ENCODE measurements around the gene CACNG4. TPM values are rescaled to one million over a fixed set of nuclear protein-coding genes. Genes with fewer than 3 reads are reported as not detected.

The CACNG4 gene
- total RNA-seq, 1 experiment from 2014 or later: 40.3 TPM

DNA sequence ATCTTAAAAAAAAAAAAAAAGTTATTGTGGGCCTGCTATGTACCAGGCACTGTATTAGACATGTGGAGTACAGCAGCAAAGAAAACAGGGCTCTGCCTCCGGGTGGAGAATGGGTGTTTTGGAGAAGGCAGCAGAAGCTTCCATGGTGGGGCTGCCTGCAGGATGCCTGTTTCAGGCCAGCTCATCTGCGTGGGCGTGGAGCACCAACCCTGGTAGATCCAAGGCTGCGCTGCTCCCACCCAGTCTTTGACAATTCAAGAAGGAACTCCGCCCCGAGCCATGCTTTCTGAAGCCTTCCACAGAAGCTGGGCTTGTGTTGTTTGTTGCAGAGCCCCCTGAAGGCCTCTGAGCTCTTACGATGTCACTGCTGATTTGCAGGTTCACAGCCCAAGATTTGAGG, 56.7 kb downstream of the CACNG4 start:
- Histone ChIP-seq H3K4me3 (ENCODE audit: low read depth in 2 of 2, low read length in 2 of 2) (no peak overlapping the region), H3K27me3 (ENCODE audit: control insufficient read depth, insufficient read depth, low read length) (no peaks in the 10 kb centered on the region), H3K4me1 (ENCODE audit: control insufficient read depth, insufficient read depth, low read length) (no peaks in the 10 kb centered on the region), H3K36me3 (ENCODE audit: control insufficient read depth, insufficient read depth, low read length) (no peaks in the 10 kb centered on the region), H3K27ac (ENCODE audit: low read length) (no peak overlapping the region), H3K9me3 (ENCODE audit: control insufficient read depth, insufficient read depth, low read depth, low read length) (no peaks in the 10 kb centered on the region)
- TF ChIP-seq TCF7L2 (IDR thresholded peaks at IDR 0.05; ENCODE audit: low read depth, low read length) (no peak), SIN3A (IDR thresholded peaks at IDR 0.05; ENCODE audit: borderline replicate concordance, insufficient read depth, low read depth, low read length) (no peak), POLR2AphosphoS5 (IDR thresholded peaks at IDR 0.05; ENCODE audit: low read depth, low read length) (no peak)
- TF ChIP-seq, protein P1, sequence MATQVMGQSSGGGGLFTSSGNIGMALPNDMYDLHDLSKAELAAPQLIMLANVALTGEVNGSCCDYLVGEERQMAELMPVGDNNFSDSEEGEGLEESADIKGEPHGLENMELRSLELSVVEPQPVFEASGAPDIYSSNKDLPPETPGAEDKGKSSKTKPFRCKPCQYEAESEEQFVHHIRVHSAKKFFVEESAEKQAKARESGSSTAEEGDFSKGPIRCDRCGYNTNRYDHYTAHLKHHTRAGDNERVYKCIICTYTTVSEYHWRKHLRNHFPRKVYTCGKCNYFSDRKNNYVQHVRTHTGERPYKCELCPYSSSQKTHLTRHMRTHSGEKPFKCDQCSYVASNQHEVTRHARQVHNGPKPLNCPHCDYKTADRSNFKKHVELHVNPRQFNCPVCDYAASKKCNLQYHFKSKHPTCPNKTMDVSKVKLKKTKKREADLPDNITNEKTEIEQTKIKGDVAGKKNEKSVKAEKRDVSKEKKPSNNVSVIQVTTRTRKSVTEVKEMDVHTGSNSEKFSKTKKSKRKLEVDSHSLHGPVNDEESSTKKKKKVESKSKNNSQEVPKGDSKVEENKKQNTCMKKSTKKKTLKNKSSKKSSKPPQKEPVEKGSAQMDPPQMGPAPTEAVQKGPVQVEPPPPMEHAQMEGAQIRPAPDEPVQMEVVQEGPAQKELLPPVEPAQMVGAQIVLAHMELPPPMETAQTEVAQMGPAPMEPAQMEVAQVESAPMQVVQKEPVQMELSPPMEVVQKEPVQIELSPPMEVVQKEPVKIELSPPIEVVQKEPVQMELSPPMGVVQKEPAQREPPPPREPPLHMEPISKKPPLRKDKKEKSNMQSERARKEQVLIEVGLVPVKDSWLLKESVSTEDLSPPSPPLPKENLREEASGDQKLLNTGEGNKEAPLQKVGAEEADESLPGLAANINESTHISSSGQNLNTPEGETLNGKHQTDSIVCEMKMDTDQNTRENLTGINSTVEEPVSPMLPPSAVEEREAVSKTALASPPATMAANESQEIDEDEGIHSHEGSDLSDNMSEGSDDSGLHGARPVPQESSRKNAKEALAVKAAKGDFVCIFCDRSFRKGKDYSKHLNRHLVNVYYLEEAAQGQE (IDR thresholded peaks at IDR 0.05; ENCODE audit: insufficient read depth in 1 of 2, low read depth in 2 of 2, low read length in 1 of 2): no peak
- intact Hi-C loops (cut with micrococcal nuclease; ENCODE audit: unreplicated experiment): no loop called here
- DNase-seq (ENCODE audit: low read depth, low spot score) (no peak), ATAC-seq (no peak)
- ChIA-PET POLR2A (no interaction called here), CTCF (no interaction called here)
- in situ Hi-C loops (cut with HindIII; ENCODE audit: low pct_unique_long_range_greater_than_20kb, low sequenced_read_pairs): no loop called here
- BruUV-seq (replicated peaks): no TSS peak

DNA sequence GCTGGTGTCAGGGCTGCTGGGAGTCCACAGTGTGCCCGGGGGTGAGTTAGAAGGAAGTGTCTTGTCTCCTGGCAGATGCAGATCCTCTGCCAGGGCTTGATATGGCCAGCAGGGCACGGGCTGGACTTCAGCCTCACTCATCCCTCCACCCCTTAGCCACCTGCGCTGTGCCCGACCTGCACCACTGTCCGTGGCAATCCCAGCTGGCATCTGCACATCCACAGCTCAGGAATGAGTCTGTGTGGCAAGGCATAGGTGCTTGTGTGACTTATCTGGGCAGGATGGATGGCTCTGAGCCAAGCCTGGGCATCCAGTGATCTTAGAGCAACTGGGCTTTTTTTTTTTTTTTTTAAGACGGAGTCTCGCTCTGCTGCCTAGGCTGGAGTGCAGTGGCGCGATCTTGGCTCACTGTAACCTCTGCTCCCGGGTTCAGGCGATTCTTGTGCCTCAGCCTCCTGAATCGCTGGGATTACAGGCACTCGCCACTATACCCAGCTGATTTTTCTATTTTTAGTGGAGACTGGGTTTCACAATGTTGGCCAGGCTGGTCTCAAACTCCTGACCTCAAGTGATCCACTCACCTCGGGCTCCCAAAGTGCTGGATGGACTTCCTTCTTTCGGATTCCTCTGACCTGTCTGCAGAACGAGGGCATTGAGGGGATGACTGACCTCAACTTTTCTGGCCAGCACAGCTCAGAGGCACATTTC, 57.4 kb downstream of the CACNG4 start:
- Histone ChIP-seq H3K9me3 (ENCODE audit: control insufficient read depth, insufficient read depth, low read depth, low read length) (no peaks in the 10 kb centered on the region), H3K27ac (ENCODE audit: low read length) (no peak overlapping the region), H3K36me3 (ENCODE audit: control insufficient read depth, insufficient read depth, low read length) (no peaks in the 10 kb centered on the region), H3K4me3 (ENCODE audit: low read depth in 2 of 2, low read length in 2 of 2) (no peak overlapping the region), H3K27me3 (ENCODE audit: control insufficient read depth, insufficient read depth, low read length) (no peaks in the 10 kb centered on the region), H3K4me1 (ENCODE audit: control insufficient read depth, insufficient read depth, low read length) (no peaks in the 10 kb centered on the region)
- ATAC-seq (no peak), DNase-seq (ENCODE audit: low read depth, low spot score) (no peak)
- in situ Hi-C loops (cut with HindIII; ENCODE audit: low pct_unique_long_range_greater_than_20kb, low sequenced_read_pairs): no loop called here
- intact Hi-C loops (cut with micrococcal nuclease; ENCODE audit: unreplicated experiment): no loop called here
- TF ChIP-seq, protein P2, sequence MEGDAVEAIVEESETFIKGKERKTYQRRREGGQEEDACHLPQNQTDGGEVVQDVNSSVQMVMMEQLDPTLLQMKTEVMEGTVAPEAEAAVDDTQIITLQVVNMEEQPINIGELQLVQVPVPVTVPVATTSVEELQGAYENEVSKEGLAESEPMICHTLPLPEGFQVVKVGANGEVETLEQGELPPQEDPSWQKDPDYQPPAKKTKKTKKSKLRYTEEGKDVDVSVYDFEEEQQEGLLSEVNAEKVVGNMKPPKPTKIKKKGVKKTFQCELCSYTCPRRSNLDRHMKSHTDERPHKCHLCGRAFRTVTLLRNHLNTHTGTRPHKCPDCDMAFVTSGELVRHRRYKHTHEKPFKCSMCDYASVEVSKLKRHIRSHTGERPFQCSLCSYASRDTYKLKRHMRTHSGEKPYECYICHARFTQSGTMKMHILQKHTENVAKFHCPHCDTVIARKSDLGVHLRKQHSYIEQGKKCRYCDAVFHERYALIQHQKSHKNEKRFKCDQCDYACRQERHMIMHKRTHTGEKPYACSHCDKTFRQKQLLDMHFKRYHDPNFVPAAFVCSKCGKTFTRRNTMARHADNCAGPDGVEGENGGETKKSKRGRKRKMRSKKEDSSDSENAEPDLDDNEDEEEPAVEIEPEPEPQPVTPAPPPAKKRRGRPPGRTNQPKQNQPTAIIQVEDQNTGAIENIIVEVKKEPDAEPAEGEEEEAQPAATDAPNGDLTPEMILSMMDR (IDR thresholded peaks at IDR 0.05): no peak
- TF ChIP-seq TCF7L2 (IDR thresholded peaks at IDR 0.05; ENCODE audit: low read depth, low read length) (no peak), SIN3A (IDR thresholded peaks at IDR 0.05; ENCODE audit: borderline replicate concordance, insufficient read depth, low read depth, low read length) (no peak), POLR2AphosphoS5 (IDR thresholded peaks at IDR 0.05; ENCODE audit: low read depth, low read length) (no peak)
- TF ChIP-seq, protein P1 (IDR thresholded peaks at IDR 0.05; ENCODE audit: insufficient read depth in 1 of 2, low read depth in 2 of 2, low read length in 1 of 2): no peak
- ChIA-PET POLR2A (no interaction called here), CTCF (no interaction called here)
- BruUV-seq (replicated peaks): no TSS peak

Measured in Panc1 (cell line).